ENCODE results near the gene TMEM52. TPM values are rescaled to one million over a fixed set of nuclear protein-coding genes. Genes with fewer than 3 reads are reported as not detected.
A peak's percentile ranks its signal among the peaks of the same experiment; 100 is the strongest.

TMEM52 gene
- total and polyA plus RNA-seq, 2 of the 13 experiments (the other 11 are each of a cell fraction or from before 2014, with no cell fraction given) = 13.2 to 18.7 TPM

GRCh38 chr1:1959840-1960479 is 40.9 kb upstream of the TMEM52 start (continued):
- TF ChIP-seq NFKB2 (CRISPR knock-in tag; IDR thresholded peaks at IDR 0.05; ENCODE audit: borderline replicate concordance) (peak; percentile 74; the same call in 1 of the 2 replicates), ZMAT5 (CRISPR knock-in tag; IDR thresholded peaks at IDR 0.05; ENCODE audit: borderline replicate concordance, low read depth) (no peak), POLR2AphosphoS5 (IDR thresholded peaks at IDR 0.05; ENCODE audit: low read depth, low read length) (peak; percentile 18; the same call in 1 of the 2 replicates), TGIF2 (CRISPR knock-in tag; IDR thresholded peaks at IDR 0.05) (peak; percentile 59; the same call in 1 of the 2 replicates), ZNF18 (CRISPR knock-in tag; IDR thresholded peaks at IDR 0.05; ENCODE audit: insufficient replicate concordance) (peak; percentile 81), TFDP1 (CRISPR knock-in tag; IDR thresholded peaks at IDR 0.05; ENCODE audit: borderline replicate concordance) (no peak), SNRNP70 (IDR thresholded peaks at IDR 0.05; ENCODE audit: low read depth, low read length) (no peak), ZNF354B (CRISPR knock-in tag; IDR thresholded peaks at IDR 0.05) (no peak), ZZZ3 (CRISPR knock-in tag; IDR thresholded peaks at IDR 0.05; ENCODE audit: borderline replicate concordance) (no peak; the same call in 1 of the 2 replicates), MXD4 (CRISPR knock-in tag; IDR thresholded peaks at IDR 0.05) (0 out of 2 replicates have a peak, but pooled peaks have one; percentile 25), CTCF (CRISPR knock-in tag; IDR thresholded peaks at IDR 0.05) (peak; percentile 98), NONO (IDR thresholded peaks at IDR 0.05) (no peak), NONO (CRISPR knock-in tag; conservative IDR thresholded peaks at IDR 0.05) (peak; percentile 55), CBX1 (IDR thresholded peaks at IDR 0.05; ENCODE audit: low read depth) (peak; percentile 48), ZNF430 (CRISPR knock-in tag; IDR thresholded peaks at IDR 0.05) (peak; percentile 83), AHDC1 (CRISPR knock-in tag; IDR thresholded peaks at IDR 0.05; ENCODE audit: borderline replicate concordance) (peak; percentile 75; the same call in 1 of the 2 replicates), ZBTB43 (CRISPR knock-in tag; conservative IDR thresholded peaks at IDR 0.05) (0 out of 2 replicates have a peak, but pooled peaks have one; percentile 25)
